Esophagus squamous epithelium (tissue), 4 donors: ENCODE results near the gene PGR.

Source experiments
- POLR2A ChIP-seq, 4 donors: fragments of 450-650 bp; IDR thresholded peaks; one replicate each; pipeline ENCODE4 v1.6.1; 2017; ENCODE audit warnings: antibody characterized with exemption in 4 of 4, mild to moderate bottlenecking in 4 of 4, moderate library complexity in 3 of 4
- TF ChIP-seq, protein P1 (sequence below), 6 experiments: fragments of 450-650 bp in 4 of 6; fragments of 200-600 bp in 2 of 6; sonication (generic) in 2 of 6; IDR thresholded peaks; one replicate each; pipeline ENCODE4 v1.5.1; 2016 to 2019; ENCODE audit warnings: antibody characterized with exemption in 6 of 6, mild to moderate bottlenecking in 4 of 6, moderate library complexity in 4 of 6

DNA sequence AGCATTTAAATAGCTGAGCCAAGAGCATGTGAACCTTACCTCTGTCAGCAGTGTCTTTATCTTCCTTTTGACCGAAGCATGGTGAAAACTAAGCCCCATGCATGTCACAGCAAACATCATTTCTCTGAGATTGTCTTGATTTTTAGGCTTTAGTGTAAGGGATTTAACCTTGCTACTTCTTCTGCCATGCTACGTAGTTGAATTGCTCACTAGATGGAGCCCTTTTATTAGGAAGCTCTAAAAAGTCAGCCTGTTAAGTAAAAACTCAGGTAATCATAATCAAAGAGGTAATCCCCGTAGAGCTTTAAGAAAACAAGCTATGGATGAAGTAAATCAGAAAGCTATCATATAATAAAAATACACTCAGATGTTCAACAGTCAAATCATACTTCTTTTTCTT is 149.5 kb downstream of the PGR start:
- TF ChIP-seq, protein P1, sequence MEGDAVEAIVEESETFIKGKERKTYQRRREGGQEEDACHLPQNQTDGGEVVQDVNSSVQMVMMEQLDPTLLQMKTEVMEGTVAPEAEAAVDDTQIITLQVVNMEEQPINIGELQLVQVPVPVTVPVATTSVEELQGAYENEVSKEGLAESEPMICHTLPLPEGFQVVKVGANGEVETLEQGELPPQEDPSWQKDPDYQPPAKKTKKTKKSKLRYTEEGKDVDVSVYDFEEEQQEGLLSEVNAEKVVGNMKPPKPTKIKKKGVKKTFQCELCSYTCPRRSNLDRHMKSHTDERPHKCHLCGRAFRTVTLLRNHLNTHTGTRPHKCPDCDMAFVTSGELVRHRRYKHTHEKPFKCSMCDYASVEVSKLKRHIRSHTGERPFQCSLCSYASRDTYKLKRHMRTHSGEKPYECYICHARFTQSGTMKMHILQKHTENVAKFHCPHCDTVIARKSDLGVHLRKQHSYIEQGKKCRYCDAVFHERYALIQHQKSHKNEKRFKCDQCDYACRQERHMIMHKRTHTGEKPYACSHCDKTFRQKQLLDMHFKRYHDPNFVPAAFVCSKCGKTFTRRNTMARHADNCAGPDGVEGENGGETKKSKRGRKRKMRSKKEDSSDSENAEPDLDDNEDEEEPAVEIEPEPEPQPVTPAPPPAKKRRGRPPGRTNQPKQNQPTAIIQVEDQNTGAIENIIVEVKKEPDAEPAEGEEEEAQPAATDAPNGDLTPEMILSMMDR (IDR thresholded peaks at IDR 0.05), result no peak
- TF ChIP-seq POLR2A (IDR thresholded peaks at IDR 0.05), result no peak
